ENCODE results near the gene UAP1.

The UAP1 gene

GRCh38 chr1:162548170-162548569 is 13.4 kb upstream of the UAP1 start:
- Histone ChIP-seq H3K27me3 (replicated peaks; ENCODE audit: insufficient read depth, low read length) (no peaks in the 10 kb centered on the region), H3K4me2 (ENCODE audit: low read depth, low read length) (no peak overlapping the region), H3K36me3 (replicated peaks; ENCODE audit: insufficient read depth, low read length) (no peaks in the 10 kb centered on the region), H3K79me2 (ENCODE audit: low read length) (no peaks in the 10 kb centered on the region), H3F3A (ENCODE audit: insufficient read depth, low read length) (no peaks in the 10 kb centered on the region), H3K4me3 (ENCODE audit: low read length) (no peak overlapping the region), H3K9ac (ENCODE audit: low read length) (no peak overlapping the region), H3K9me3 (replicated peaks; ENCODE audit: insufficient read depth, low read length) (no peaks in the 10 kb centered on the region), H3K4me1 (ENCODE audit: low read length) (no peaks in the 10 kb centered on the region), H3K9me2 (replicated peaks; ENCODE audit: insufficient read depth, low read length) (no peaks in the 10 kb centered on the region), H3K27ac (ENCODE audit: low read length) (no peak overlapping the region), H2AFZ (ENCODE audit: low read length) (no peak overlapping the region), H4K20me1 (ENCODE audit: insufficient read depth, low read length) (no peaks in the 10 kb centered on the region)
- TF ChIP-seq EZH2 (optimal IDR thresholded peaks at IDR 0.05; ENCODE audit: low read depth, low read length): no peak
- no peak for TF ChIP-seq EZH2phosphoT487 (IDR thresholded peaks at IDR 0.05; ENCODE audit: low read length)
- no peak for DNase-seq

GRCh38 chr1:162549001-162549400 is 12.5 kb upstream of the UAP1 start:
- Histone ChIP-seq H3K9me2 (replicated peaks; ENCODE audit: insufficient read depth, low read length) (no peaks in the 10 kb centered on the region), H3K9me3 (replicated peaks; ENCODE audit: insufficient read depth, low read length) (no peaks in the 10 kb centered on the region), H3K4me2 (ENCODE audit: low read depth, low read length) (no peak overlapping the region), H2AFZ (ENCODE audit: low read length) (no peak overlapping the region), H4K20me1 (ENCODE audit: insufficient read depth, low read length) (no peaks in the 10 kb centered on the region), H3K27me3 (replicated peaks; ENCODE audit: insufficient read depth, low read length) (no peaks in the 10 kb centered on the region), H3K4me3 (ENCODE audit: low read length) (no peak overlapping the region), H3K4me1 (ENCODE audit: low read length) (no peaks in the 10 kb centered on the region), H3K9ac (ENCODE audit: low read length) (no peak overlapping the region), H3K79me2 (ENCODE audit: low read length) (no peaks in the 10 kb centered on the region), H3K27ac (ENCODE audit: low read length) (no peak overlapping the region), H3F3A (ENCODE audit: insufficient read depth, low read length) (no peaks in the 10 kb centered on the region), H3K36me3 (replicated peaks; ENCODE audit: insufficient read depth, low read length) (no peaks in the 10 kb centered on the region)
- no peak for DNase-seq
- TF ChIP-seq CTCF (IDR thresholded peaks at IDR 0.05; ENCODE audit: low read length) (no peak), EZH2 (optimal IDR thresholded peaks at IDR 0.05; ENCODE audit: low read depth, low read length) (no peak), EZH2phosphoT487 (IDR thresholded peaks at IDR 0.05; ENCODE audit: low read length) (no peak)

GRCh38 chr1:162550925-162551324 is 10.6 kb upstream of the UAP1 start:
- no peaks in the 10 kb centered on the region for H3K4me1 ChIP-seq (ENCODE audit: low read length)
- H3K9me3 ChIP-seq (replicated peaks; ENCODE audit: insufficient read depth, low read length): no peaks in the 10 kb centered on the region
- no peak for DNase-seq
- H3K4me2 ChIP-seq (ENCODE audit: low read depth, low read length): no peak overlapping the region
- no peaks in the 10 kb centered on the region for H4K20me1 ChIP-seq (ENCODE audit: insufficient read depth, low read length)
- H3K27me3 ChIP-seq (replicated peaks; ENCODE audit: insufficient read depth, low read length): no peaks in the 10 kb centered on the region
- H3K9me2 ChIP-seq (replicated peaks; ENCODE audit: insufficient read depth, low read length): no peaks in the 10 kb centered on the region
- no peaks in the 10 kb centered on the region for H3F3A ChIP-seq (ENCODE audit: insufficient read depth, low read length)
- H3K36me3 ChIP-seq (replicated peaks; ENCODE audit: insufficient read depth, low read length): no peaks in the 10 kb centered on the region
- no peak overlapping the region for H2AFZ ChIP-seq (ENCODE audit: low read length)
- H3K79me2 ChIP-seq (ENCODE audit: low read length): no peaks in the 10 kb centered on the region
- TF ChIP-seq EZH2phosphoT487 (IDR thresholded peaks at IDR 0.05; ENCODE audit: low read length): no peak
- no peak for TF ChIP-seq CTCF (IDR thresholded peaks at IDR 0.05; ENCODE audit: low read length)
- no peak for TF ChIP-seq EZH2 (optimal IDR thresholded peaks at IDR 0.05; ENCODE audit: low read depth, low read length)
- no peak overlapping the region for H3K4me3 ChIP-seq (ENCODE audit: low read length)
- H3K27ac ChIP-seq (ENCODE audit: low read length): no peak overlapping the region
- no peak overlapping the region for H3K9ac ChIP-seq (ENCODE audit: low read length)

GRCh38 chr1:162551969-162552683 is 9.4 kb upstream of the UAP1 start:
- Histone ChIP-seq H3F3A (ENCODE audit: insufficient read depth, low read length) (no peaks in the 10 kb centered on the region), H3K79me2 (ENCODE audit: low read length) (no peaks in the 10 kb centered on the region), H2AFZ (ENCODE audit: low read length) (no peak overlapping the region), H3K27ac (ENCODE audit: low read length) (no peak overlapping the region), H3K4me3 (ENCODE audit: low read length) (no peak overlapping the region), H4K20me1 (ENCODE audit: insufficient read depth, low read length) (no peaks in the 10 kb centered on the region), H3K9me2 (replicated peaks; ENCODE audit: insufficient read depth, low read length) (no peaks in the 10 kb centered on the region), H3K9ac (ENCODE audit: low read length) (no peak overlapping the region), H3K4me2 (ENCODE audit: low read depth, low read length) (no peak overlapping the region), H3K4me1 (ENCODE audit: low read length) (no peaks in the 10 kb centered on the region), H3K27me3 (replicated peaks; ENCODE audit: insufficient read depth, low read length) (no peaks in the 10 kb centered on the region), H3K36me3 (replicated peaks; ENCODE audit: insufficient read depth, low read length) (no peaks in the 10 kb centered on the region), H3K9me3 (replicated peaks; ENCODE audit: insufficient read depth, low read length) (no peaks in the 10 kb centered on the region)
- DNase-seq: no peak
- TF ChIP-seq EZH2 (optimal IDR thresholded peaks at IDR 0.05; ENCODE audit: low read depth, low read length) (no peak), CTCF (IDR thresholded peaks at IDR 0.05; ENCODE audit: low read length) (no peak)
